ENCODE data around the gene PTPRT. TPM values are rescaled to one million over a fixed set of nuclear protein-coding genes. Genes with fewer than 3 reads are reported as not detected.

Gene PTPRT
- polyA plus RNA-seq, 1 of the 3 experiments (the other 2 are of a cell fraction): not detected

- Histone ChIP-seq H3K4me1 (ENCODE audit: control insufficient read depth in 1 of 2, insufficient read depth in 2 of 2, low read depth in 1 of 2, low read length in 1 of 2) (peaks cover 0 to 9% of the 10 kb centered on the region in 2 experiments; a peak in 1 of 4 replicates), H2AFZ (ENCODE audit: low read depth) (no peak overlapping the region), H3K9me3 (no peaks in the 10 kb centered on the region), H3K9ac (no peak overlapping the region), H3K27ac (ENCODE audit: low read depth in 2 of 2, low read length in 1 of 2) (no peak overlapping the region), H3K36me3 (replicated peaks in 1 of 2; ENCODE audit: control insufficient read depth in 1 of 2, insufficient read depth in 2 of 2, low read length in 1 of 2) (no peaks in the 10 kb centered on the region), H3K9me2 (no peaks in the 10 kb centered on the region), H4K20me1 (ENCODE audit: insufficient read depth) (no peaks in the 10 kb centered on the region), H3F3A (replicated peaks; ENCODE audit: insufficient read depth) (no peaks in the 10 kb centered on the region), H3K79me2 (ENCODE audit: insufficient read depth) (no peaks in the 10 kb centered on the region), H3K27me3 (ENCODE audit: insufficient read depth) (no peaks in the 10 kb centered on the region), H3K4me2 (no peak overlapping the region), H3K4me3 (ENCODE audit: low read depth in 2 of 2, low read length in 1 of 2) (no peak overlapping the region)
- POLR2A ChIA-PET: no interaction called here
- DNase-seq: no peak
- WGBS (ENCODE audit: low lambda C conversion rate): 9% methylated on average over 5 of the region's 5 CpGs
- CTCF ChIA-PET: interaction anchor here (0.7 to 1.4 kb wide), 3 partner anchors 11 to 48 kb away, joined by 3 to 5 read pairs (median 4); no protein-coding TSS in a partner anchor
- TF ChIP-seq NFIC (IDR thresholded peaks at IDR 0.05; ENCODE audit: borderline replicate concordance): no peak
- TF ChIP-seq, protein P1, sequence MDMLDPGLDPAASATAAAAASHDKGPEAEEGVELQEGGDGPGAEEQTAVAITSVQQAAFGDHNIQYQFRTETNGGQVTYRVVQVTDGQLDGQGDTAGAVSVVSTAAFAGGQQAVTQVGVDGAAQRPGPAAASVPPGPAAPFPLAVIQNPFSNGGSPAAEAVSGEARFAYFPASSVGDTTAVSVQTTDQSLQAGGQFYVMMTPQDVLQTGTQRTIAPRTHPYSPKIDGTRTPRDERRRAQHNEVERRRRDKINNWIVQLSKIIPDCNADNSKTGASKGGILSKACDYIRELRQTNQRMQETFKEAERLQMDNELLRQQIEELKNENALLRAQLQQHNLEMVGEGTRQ (IDR thresholded peaks at IDR 0.05; ENCODE audit: borderline replicate concordance, low read depth, low read length): no peak
- TF ChIP-seq MEF2A (IDR thresholded peaks at IDR 0.05; ENCODE audit: borderline replicate concordance, low read depth): no peak
- TF ChIP-seq GATA2 (CRISPR knock-in tag; IDR thresholded peaks at IDR 0.05): no peak
- TF ChIP-seq GABPA (IDR thresholded peaks at IDR 0.05; ENCODE audit: low read depth): no peak
- TF ChIP-seq, protein P2, sequence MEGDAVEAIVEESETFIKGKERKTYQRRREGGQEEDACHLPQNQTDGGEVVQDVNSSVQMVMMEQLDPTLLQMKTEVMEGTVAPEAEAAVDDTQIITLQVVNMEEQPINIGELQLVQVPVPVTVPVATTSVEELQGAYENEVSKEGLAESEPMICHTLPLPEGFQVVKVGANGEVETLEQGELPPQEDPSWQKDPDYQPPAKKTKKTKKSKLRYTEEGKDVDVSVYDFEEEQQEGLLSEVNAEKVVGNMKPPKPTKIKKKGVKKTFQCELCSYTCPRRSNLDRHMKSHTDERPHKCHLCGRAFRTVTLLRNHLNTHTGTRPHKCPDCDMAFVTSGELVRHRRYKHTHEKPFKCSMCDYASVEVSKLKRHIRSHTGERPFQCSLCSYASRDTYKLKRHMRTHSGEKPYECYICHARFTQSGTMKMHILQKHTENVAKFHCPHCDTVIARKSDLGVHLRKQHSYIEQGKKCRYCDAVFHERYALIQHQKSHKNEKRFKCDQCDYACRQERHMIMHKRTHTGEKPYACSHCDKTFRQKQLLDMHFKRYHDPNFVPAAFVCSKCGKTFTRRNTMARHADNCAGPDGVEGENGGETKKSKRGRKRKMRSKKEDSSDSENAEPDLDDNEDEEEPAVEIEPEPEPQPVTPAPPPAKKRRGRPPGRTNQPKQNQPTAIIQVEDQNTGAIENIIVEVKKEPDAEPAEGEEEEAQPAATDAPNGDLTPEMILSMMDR (IDR thresholded peaks at IDR 0.05): no peak
- TF ChIP-seq ZBTB33 (IDR thresholded peaks at IDR 0.05; ENCODE audit: borderline replicate concordance, low read depth): no peak
- TF ChIP-seq FOSL2 (IDR thresholded peaks at IDR 0.05; ENCODE audit: borderline replicate concordance, low read depth): no peak
- TF ChIP-seq TAF1 (IDR thresholded peaks at IDR 0.05; ENCODE audit: borderline replicate concordance, low read depth, low read length): no peak
- no peak for TF ChIP-seq SIN3A (IDR thresholded peaks at IDR 0.05; ENCODE audit: borderline replicate concordance, low read depth, low read length)
Observed at GRCh38 chr20:42112161-42112560, 1077.5 kb downstream of the PTPRT start.

DNA sequence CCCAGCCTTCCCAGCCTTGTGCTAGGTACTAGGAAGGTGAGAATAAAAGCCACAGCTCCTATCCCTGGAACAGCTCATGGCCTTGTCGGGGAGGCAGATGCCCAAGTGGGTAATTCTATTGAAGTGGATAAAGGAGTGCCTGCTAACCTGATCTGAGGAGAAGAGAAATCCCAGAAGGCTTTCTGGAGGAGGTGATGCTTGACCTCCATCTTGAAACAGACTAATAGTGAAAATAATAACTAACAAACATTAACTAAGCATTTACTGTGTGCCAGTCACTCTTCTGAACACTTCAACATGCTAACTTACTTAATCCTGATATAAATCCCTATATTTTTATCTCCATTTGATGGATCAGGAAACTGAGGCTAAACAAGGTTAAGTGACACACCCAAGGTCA, 1078.4 kb downstream of the PTPRT start:
- POLR2A ChIA-PET: no interaction called here
- Histone ChIP-seq H3K4me2 (no peak overlapping the region), H3K4me3 (ENCODE audit: low read depth in 2 of 2, low read length in 1 of 2) (no peak overlapping the region), H3K4me1 (ENCODE audit: control insufficient read depth in 1 of 2, insufficient read depth in 2 of 2, low read depth in 1 of 2, low read length in 1 of 2) (peaks cover 0 to 9% of the 10 kb centered on the region in 2 experiments; a peak in 1 of 4 replicates), H3K79me2 (ENCODE audit: insufficient read depth) (no peaks in the 10 kb centered on the region), H4K20me1 (ENCODE audit: insufficient read depth) (no peaks in the 10 kb centered on the region), H3F3A (replicated peaks; ENCODE audit: insufficient read depth) (no peaks in the 10 kb centered on the region), H3K36me3 (replicated peaks in 1 of 2; ENCODE audit: control insufficient read depth in 1 of 2, insufficient read depth in 2 of 2, low read length in 1 of 2) (no peaks in the 10 kb centered on the region), H2AFZ (ENCODE audit: low read depth) (no peak overlapping the region), H3K9ac (no peak overlapping the region), H3K9me2 (no peaks in the 10 kb centered on the region), H3K9me3 (no peaks in the 10 kb centered on the region), H3K27ac (ENCODE audit: low read depth in 2 of 2, low read length in 1 of 2) (no peak overlapping the region), H3K27me3 (ENCODE audit: insufficient read depth) (no peaks in the 10 kb centered on the region)
- WGBS (ENCODE audit: low lambda C conversion rate): 14% methylated on average over 1 of the region's 1 CpG
- no peak for DNase-seq
- CTCF ChIA-PET: no interaction called here
- TF ChIP-seq ELF1 (IDR thresholded peaks at IDR 0.05) (no peak), NRF1 (IDR thresholded peaks at IDR 0.05; ENCODE audit: low read depth, low read length) (no peak), RCOR1 (IDR thresholded peaks at IDR 0.05; ENCODE audit: low read length) (no peak), SIN3A (IDR thresholded peaks at IDR 0.05; ENCODE audit: borderline replicate concordance, low read depth, low read length) (no peak), RXRA (IDR thresholded peaks at IDR 0.05; ENCODE audit: borderline replicate concordance, low read depth) (no peak), SMC3 (IDR thresholded peaks at IDR 0.05; ENCODE audit: low read depth, low read length) (no peak), EZH2phosphoT487 (IDR thresholded peaks at IDR 0.05; ENCODE audit: borderline replicate concordance, low read depth) (no peak), YY1 (IDR thresholded peaks at IDR 0.05; ENCODE audit: low read depth) (no peak), ZBTB33 (IDR thresholded peaks at IDR 0.05; ENCODE audit: borderline replicate concordance, low read depth) (no peak), TAF1 (IDR thresholded peaks at IDR 0.05; ENCODE audit: borderline replicate concordance, low read depth, low read length) (no peak)
- TF ChIP-seq, protein P2 (IDR thresholded peaks at IDR 0.05): no peak
- TF ChIP-seq, protein P3, sequence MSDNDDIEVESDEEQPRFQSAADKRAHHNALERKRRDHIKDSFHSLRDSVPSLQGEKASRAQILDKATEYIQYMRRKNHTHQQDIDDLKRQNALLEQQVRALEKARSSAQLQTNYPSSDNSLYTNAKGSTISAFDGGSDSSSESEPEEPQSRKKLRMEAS (IDR thresholded peaks at IDR 0.05; ENCODE audit: low read depth): no peak

Data from SK-N-SH (cell line).